DOHH2 (cell line): ENCODE data around the gene HMGN3.

Experiments used
- EZH2phosphoT487 ChIP-seq: fragments of 200-600 bp; sonication (generic); IDR thresholded peaks from 2 replicates; pipeline ENCODE4 v1.6.1; 2017; ENCODE audit warnings: borderline replicate concordance, mild to moderate bottlenecking, antibody characterized with exemption, low read length, moderate library complexity, mixed read lengths
- TF ChIP-seq, protein P1 (sequence below): fragments of 200-600 bp; sonication (generic); IDR thresholded peaks from one replicate; pipeline ENCODE4 v1.5.1; 2014; ENCODE audit warnings: antibody characterized with exemption, mild to moderate bottlenecking, low read depth, low read length; ENCODE audit not compliant: poor library complexity, severe bottlenecking

DNA sequence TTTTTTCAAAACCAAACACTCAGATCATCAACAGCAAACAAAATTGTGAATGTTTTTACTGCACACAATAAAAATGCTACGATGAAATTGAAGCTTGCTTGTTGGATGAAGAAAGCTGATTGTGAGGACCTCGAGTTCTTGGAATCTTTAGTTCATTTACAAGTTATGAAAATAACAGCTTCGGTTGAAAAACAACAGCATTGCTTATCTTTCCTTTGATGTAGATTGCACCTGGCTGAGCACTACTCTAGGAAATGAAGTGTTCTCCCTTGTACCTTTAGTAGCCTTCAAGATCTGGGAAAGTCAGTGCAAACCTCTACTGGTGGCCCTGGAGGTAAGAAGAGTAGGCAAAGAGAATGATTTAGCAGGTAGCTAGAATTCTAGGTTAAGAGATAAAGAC lies 2.2 kb upstream of the HMGN3 start:
- TF ChIP-seq, protein P1, sequence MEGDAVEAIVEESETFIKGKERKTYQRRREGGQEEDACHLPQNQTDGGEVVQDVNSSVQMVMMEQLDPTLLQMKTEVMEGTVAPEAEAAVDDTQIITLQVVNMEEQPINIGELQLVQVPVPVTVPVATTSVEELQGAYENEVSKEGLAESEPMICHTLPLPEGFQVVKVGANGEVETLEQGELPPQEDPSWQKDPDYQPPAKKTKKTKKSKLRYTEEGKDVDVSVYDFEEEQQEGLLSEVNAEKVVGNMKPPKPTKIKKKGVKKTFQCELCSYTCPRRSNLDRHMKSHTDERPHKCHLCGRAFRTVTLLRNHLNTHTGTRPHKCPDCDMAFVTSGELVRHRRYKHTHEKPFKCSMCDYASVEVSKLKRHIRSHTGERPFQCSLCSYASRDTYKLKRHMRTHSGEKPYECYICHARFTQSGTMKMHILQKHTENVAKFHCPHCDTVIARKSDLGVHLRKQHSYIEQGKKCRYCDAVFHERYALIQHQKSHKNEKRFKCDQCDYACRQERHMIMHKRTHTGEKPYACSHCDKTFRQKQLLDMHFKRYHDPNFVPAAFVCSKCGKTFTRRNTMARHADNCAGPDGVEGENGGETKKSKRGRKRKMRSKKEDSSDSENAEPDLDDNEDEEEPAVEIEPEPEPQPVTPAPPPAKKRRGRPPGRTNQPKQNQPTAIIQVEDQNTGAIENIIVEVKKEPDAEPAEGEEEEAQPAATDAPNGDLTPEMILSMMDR: no peak
- no peak for TF ChIP-seq EZH2phosphoT487
